DMS53 treated with DMSO at 0.1 percent for 48 hours (cell line): ENCODE results near the gene SCN9A.
A peak's percentile ranks its signal among the peaks of the same experiment; 100 is the strongest.
"Not testable (repeated sequence)": the region's sequence is repeated elsewhere in the genome, so short reads cannot be mapped to it uniquely, and the experiment has no call there.

Experiments
- DNase-seq: peaks from one replicate; lab custom pipeline; 2025; ENCODE audit not compliant: unreplicated experiment; lab: John Stamatoyannopoulos, UW

SCN9A gene

DNA sequence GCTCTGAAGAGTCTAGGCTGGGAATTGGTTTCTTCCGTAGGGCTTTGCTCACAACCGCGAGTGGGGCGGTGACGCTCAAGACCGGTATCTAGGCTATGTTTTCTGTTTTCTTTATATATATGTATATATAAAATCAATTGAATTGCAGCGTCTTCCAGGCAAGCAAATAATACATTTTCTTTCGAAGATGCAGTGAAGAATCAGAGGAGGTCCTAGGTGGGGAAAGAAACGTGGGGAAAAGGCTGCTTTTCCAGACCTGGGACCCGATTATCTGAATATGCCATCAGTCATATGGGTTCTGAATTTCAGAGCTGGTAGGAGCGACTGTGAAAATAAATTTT, 714 bp upstream of the SCN9A start:
- DNase-seq: no peak

DNA sequence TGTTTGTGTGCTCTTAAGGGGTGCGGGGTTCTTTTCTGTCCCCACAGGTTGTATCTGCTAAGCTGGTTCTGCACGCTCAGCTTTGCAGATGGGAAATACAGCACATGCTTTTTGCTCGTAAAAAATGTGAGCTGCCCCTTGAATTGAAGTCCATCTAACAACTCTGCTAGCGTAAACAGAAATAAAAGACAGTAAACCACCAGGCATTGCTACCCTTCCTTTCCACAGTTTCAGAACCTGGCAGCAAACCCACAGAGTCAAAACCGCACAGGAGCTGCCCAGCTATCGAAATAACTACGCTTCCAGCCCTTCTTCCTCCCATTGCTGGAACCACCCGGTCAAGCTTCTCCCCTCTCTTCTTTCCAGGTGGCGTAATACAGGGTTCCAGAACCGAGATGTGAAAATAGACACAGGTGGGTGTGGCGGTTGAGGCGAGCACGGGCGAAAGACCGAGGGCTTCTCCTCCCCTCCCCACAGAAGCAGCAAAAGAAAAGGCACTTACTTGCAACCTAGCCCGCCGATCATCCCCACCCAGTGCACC, 479 bp downstream of the SCN9A start:
- DNase-seq: peak; percentile 71

DNA sequence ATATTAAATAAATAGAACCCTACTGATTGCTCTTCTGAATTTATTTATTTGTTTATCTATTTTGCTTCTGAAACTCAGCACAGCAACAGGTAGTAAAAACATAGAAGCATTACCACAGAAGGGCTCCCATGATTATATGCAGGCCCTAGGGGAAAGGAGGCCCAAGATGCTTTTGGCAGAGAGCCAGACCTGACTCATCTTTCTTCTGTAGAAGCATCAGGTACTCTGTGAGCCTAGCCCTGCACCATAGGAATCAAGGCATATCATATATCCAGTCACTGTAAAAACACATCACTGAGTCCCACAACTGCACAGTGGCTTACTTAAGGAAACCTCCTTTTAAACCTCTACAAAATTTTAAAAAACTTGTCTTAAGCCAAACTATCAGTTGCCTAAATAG, 1.8 kb downstream of the SCN9A start:
- DNase-seq: peak; percentile 89

DNA sequence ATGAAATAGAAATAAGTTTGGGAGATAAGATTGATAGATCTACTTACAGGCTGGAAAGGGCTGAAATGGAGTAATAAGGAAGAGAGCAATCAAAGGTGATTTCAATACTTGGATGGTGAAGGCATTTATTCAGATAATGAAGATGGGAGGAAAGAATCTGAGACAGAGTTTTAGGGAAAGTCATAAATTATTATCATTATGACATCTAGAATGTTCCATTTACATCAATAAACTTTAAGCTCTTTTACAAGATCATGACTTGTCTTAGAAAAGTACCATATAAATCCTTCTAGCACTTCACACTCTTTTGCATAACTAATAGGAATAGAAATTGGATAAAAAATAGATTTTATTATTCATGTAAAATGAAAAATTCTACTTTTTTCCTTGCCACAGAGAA, 2.2 kb downstream of the SCN9A start:
- DNase-seq: no peak

DNA sequence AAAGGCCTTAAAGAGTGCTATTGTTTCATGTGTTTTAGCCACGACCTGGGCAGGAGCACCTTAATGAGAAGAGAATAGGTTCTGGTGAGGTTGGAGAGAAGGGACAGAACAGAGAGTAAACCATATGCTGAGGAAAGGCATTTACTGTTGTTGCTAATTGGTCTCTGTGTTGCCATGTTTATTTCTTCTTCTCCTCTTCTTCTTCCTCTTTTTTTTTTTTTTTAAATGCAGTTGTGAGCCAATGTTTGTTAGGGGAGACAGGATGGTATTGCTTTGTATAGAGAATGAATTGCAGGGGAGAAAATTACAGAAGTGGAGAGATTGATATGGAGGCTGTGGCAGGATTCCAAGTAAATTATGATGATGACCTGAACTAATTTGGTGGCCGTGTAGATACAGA, 2.6 kb downstream of the SCN9A start:
- no peak for DNase-seq

DNA sequence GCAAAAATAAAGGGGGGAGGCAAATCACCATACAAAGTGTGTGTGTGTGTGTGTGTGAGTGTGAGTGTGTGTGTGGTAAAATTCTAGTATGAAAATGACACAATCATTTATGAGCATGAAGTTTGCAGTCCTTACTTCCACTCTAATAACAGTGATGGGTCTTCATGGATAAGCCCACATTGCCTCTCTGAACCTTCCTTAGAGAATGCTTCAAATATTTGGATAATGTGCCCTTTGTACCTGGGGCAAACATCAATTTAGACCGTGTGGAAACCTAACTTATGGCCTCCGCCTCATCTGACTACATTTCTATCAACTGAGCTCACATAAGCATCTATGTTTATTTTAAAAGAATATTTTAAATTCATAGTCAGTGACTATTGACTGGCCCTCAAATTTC, 3.7 kb downstream of the SCN9A start:
- no peak for DNase-seq

DNA sequence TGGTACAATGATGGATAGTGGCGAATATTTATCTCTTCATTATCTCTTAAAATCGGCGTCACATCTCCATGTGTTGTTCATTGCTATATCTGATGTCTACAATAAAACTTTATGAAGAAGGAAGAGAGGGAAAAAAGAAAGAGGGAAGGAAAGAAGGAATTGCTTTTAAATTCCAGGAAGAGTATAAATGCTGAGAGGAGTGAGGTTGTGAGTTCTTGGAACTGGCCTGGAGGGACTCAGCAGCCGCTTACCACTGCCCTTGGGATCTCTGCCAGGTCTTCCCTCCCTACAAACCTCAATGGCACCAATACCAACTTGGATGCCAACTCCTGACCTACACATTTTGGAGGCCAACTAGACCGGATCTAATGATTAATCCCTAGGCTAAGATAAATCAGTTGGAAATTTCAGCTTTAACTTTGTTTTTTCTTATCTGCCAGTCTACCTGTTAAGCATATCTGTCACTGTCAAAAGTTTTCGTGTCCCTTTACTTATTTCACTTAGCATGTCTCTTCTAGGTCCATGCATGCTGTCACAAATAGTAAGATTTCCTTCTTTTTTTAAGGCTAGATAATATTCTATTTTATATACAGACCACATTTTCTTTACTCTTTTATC, 9.8 kb downstream of the SCN9A start:
- no peak for DNase-seq

DNA sequence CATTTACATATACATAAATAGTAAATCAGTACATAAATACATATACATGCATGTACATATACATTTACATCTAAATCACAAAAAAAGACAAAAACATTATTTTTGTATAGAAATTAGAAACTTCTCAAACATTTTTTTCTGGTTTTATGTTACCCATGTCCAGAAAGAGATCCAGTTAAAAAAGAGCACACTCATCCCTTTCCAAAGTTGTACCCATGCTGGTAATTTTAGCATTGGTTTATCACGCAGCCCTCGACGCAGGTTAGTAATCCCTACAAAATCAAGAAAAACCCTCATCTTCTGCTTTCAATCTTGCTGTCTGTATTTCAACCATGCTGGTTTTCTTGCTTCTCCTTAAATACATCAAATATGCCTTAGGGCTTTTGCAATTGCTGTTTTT, 10.5 kb downstream of the SCN9A start:
- no peak for DNase-seq

DNA sequence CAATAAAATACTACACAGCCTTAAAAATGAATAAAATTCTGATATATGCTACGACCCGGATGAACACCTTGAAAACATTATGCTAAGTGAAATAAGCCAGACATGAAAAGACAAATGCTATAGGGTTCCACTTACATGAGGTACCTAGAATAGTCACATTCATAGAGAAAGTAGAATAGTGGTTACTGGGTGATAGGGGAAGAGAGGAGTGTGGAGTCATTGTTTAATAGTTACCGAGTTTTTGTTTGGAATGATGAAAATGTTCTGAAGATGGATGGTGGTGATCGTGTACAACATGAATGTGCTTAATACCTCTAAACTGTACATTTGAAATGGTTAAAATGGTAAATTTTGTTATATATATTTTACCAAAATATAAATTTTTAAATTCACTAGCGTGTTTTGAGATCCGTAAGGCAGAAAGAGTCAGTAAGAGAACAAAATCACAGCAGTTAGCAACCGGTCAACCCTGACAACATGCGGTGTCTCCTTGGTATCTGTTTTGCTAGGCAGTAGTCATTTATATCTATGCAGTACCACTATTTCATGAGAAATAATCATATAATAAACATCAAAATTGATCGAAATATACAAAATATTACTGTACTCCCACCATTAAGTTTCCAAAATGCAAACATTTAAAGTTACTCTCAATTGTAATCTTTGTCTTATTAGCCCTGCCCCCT, 11.1 kb downstream of the SCN9A start:
- no peak for DNase-seq

DNA sequence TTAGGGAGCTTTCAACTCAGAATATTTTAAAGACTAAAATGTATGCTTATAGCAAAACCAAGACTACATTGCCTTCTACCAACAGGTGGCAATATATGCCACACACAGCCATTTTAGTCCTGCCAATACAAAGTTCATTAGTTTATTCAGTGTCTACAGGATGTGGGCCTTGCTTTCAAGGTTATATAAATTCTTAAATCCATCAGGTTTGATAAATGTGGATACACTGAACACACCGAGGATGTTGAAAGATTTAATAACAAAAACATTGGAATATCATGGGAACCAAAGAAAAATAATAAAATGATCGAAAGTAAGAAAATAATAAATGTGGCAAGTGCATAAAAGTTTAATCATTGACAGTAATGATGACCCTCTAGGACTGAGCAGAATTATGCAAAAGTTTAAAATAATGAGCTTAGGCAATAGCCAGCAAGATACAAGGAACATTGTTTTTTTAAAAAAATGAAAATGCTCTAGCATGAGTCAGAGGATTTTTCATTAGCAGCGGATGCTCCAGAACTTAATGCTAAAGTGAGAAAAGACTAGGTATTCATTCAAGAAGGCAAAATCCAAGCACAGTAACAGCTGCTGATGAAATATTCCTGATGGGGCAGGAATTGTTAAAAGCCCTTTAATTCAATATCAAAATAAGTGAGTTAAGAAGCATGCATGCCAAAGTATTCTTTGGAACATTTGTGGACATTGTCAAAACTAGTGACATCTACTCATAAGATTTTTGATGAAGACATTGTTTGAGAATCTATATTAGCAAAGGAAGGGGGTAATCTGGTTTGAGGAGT, 14.2 kb downstream of the SCN9A start:
- DNase-seq: peak; percentile 62

DNA sequence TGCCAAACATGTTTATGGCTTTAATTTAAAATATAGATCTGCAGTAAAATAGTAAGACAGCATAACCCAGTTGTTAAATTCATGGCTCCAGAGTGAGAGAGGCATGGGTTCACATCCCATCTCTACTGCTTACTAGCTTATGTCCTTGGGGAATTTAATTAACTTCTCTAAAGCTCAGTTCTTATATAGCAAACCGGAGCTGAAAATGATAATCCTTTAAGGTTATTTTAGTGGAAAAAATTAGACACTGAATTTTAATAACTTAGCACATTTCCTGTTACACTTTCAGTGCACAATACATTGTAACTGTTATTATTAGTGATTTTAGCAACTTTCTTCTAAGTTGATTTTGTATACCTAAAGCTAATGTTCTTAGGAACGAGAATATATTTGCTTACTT, 14.8 kb downstream of the SCN9A start:
- no peak for DNase-seq

DNA sequence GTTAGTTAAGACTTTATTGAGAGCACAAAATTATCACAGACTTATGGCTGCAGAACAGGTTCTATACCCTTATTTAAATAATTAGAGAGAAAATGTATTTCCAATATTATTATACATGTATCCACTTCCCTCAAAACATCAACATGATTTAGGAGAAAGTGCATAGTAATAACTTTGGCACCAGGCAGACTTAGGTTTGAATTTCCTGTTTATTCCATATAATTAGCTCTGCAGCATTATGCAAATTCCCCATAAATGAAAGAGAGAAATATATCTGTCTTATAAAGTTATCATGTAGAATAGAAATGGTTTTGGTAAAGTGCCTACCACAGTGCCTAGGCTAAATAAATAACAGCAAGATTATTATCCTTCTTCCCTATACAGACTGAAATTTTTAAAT, 15.3 kb downstream of the SCN9A start:
- no peak for DNase-seq

DNA sequence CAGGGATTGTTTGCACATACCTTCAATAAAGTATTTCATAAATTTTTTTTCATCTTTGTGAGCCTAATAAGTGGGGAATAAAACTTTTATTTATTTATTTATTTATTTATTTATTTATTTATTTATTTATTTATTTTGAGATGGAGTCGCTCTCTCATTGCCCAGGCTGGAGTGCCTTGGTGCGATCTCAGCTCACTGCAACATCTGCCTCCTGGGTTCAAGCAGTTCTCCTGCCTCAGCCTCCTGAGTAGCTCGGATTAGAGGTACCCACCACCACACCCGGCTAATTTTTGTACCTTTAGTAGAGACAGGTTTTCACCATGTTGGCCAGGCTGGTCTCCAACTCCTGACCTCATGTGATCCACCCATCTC, 17.8 kb downstream of the SCN9A start:
- DNase-seq: not testable (repeated sequence)

DNA sequence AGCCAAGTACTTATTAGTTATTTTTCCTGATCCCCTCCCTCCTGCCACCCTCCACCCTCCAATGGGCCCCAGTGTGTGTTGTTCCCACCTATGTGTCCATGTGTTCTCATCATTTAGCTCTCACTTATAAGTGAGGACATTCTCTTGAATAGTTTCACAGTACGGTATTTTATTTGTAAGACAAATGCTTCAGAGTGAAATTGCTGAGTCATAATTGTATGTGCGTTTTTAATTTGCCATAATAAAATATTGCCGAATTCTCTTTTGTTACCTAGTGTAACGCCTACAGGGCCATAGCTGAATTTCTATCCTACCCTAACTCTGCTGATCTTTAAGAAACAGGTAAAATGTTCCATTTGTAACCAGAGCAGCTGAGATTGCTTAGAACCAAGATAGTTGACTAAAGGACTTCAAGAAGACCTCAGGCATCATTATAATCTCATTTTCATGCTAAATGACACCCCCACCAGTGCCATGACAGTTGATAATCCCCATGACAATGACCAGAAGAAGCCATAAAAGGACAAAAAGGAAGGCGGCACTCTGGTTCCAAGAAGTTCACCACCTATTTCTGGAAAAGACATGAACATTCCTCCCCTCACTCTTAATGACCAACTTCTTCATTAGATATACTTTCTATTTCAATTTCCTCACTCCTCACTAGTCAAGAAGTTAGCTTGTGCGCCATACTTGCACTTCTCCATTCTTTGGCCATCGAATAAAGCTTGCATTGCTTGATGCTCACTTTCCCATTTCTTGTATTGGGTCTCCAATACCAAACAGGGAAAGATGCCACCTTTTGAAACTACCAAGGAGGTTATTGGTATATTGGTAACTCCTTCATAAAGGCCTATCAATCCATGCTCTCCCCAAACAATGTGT, 18.4 kb downstream of the SCN9A start:
- DNase-seq: no peak

DNA sequence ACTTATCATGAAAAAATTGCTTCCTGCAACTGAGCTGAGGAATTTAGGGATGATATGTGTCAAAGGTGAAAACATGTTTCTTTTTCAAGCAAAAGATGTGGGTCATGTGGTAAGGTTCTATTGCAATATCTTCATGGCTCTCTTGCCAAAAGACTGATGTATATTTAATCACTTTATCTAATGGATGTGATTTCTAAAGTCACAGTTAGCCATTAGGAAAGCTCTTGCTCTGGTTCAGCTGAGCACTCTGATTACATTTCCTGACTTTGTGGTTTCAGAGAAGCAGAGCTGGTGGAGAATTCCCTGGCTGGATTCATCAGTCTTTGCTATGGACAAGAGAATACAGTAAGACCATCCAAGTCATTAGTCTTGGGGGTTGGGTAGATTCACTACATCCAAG, 24.4 kb downstream of the SCN9A start:
- DNase-seq: no peak

DNA sequence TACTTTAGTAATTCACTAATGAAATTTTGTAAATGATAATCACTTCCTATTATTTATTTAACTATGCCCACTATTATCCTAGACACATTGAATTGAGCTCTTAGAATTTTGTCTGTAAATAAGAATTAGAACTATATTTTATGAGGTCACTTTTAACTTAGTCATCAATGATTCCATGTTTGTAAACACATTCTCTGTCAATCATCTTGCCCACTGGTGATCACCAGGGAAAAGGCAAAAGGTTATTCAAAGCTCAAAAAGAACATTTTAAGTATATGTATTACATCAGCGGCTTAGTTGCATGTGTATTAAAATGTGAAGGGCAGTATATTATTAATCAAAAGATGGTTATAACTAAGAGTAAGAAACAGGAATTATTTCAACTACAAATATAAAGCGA, 25.2 kb downstream of the SCN9A start:
- DNase-seq: no peak

DNA sequence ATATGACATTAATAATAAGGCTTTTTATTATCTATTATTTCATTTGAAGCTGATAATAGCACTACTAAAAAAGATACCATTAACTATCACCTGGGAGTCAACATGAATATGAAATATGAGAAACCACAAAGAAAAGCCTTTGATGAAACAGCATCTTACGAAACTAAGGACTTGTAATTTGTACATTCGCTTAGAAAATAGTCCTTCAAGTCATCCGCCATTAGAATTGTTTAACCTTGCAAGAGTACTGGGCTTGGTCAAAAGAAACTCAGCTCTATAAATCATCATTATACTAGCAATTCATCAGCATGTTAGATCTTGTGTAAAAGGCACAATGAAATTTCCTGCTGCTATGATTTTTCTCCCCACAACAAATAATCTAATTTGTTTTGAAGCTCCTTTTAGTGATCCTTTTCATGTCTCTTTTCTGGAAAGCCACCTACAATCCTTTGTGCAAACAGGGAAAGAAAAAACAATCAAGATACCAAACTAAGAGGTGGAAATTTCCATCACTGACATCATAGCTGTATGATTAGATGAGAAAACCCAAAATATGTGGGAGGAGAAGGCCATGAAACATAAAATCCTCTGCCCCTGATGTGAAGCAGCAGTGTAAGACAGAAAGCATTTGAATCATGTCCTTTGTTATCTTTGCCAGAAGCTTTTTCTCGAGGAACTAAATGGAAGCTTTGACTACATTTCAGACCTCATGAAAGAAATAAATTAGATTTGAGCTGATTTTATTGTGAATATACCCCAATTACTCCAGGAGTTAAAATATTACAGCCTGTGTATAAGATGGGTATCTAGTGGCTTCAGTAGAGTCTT, 31.2 kb downstream of the SCN9A start:
- DNase-seq: peak; percentile 66

DNA sequence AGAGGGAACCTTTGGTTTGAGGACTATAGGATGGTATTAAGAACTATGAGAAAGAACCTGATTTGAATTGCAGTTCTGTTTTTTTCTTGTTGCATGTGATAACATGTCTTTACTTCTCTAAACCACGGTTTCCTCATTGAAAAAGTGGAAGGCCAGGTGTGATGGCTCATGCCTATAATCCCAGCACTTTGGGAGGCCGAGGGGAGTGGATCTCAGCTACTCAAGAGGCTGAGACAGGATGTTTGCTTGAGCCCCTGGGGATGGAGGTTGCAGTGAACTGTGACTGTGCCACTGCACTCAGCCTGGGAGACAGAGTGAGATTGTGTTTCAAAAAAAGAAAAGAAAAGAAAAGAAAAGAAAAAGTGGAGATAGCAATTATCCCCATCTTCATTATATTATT, 32.3 kb downstream of the SCN9A start:
- peak; percentile 96 for DNase-seq

DNA sequence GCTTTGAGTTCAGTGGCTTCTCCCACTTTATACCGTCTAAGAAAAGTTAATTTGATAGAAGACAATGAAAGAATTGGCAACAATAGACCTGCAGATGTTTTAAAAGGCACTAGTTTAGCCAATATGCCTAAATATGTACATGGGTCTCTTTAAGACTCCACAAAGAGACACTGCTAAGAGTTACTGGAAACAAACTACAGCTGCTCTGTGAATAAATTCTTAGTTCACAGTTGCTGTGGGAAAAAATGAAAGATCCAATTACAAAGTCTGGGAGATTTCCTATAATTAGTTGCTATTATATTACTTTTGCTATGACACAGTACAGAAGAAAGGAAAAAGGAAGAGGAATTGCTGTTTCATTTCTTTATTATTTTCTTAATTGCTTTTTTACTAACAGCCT, 34.3 kb downstream of the SCN9A start:
- DNase-seq: no peak

DNA sequence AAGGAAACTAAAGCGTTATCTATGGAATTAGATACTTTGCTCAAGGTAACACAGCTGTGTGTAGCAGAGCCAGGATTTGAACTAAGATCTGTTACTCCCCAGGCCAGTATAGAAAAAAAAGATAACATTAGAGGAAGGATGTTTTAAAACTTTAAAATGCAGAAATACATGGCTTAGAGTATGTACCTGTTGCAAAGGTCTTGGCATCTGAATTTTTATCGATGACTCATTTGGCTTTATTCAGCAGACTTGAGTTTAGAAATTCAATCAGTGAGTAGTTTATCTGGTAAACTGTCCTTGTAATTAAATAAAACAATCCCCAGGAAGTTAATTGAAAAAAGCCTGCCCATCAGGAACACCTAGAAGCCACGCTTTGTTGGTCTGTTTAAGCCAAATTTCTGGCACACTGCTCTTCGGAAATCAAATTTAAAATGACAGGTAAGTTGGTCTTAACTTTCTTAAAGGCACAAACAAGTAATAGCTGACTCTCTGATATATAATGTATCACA, 36.9 kb downstream of the SCN9A start:
- no peak for DNase-seq
